Activated CD4-positive, alpha-beta T cell treated with anti-CD3 and anti-CD28 coated beads for 48 hours (primary cell): ENCODE data around the gene PTH2R.
"Not testable (repeated sequence)": the region's sequence is repeated elsewhere in the genome, so short reads cannot be mapped to it uniquely, and the experiment has no call there.

Experiments used
- DNase-seq: peaks from one replicate; pipeline ENCODE4 v3.0.0-alpha.2; 2020

Gene PTH2R

GRCh38 chr2:208406474-208407451 is at the start of gene PTH2R:
TSS of gene PTH2R (plus strand) at chr2:208406792. CDS start at chr2:208407044, 252 bp downstream.
- peak; percentile 22 for DNase-seq

GRCh38 chr2:208356846-208357574 is 49.6 kb upstream of the PTH2R start:
- no peak for DNase-seq

GRCh38 chr2:208358758-208359631 is 47.6 kb upstream of the PTH2R start:
- DNase-seq = no peak

GRCh38 chr2:208359632-208359986 is 47.0 kb upstream of the PTH2R start:
- DNase-seq = no peak

GRCh38 chr2:208360259-208361076 is 46.1 kb upstream of the PTH2R start:
- DNase-seq = no peak

- DNase-seq = no peak
Measured at GRCh38 chr2:208361077-208361441, 45.5 kb upstream of the PTH2R start.

- DNase-seq = no peak
Measured at GRCh38 chr2:208363485-208363884, 43.1 kb upstream of the PTH2R start.

GRCh38 chr2:208366215-208367127 is 40.1 kb upstream of the PTH2R start:
- DNase-seq = no peak

- no peak for DNase-seq
Measured at GRCh38 chr2:208369091-208369490, 37.5 kb upstream of the PTH2R start.

GRCh38 chr2:208370881-208371633 is 35.5 kb upstream of the PTH2R start:
- DNase-seq = no peak

- DNase-seq = no peak
Measured at GRCh38 chr2:208371634-208371935, 35.0 kb upstream of the PTH2R start.

GRCh38 chr2:208373460-208374089 is 33.0 kb upstream of the PTH2R start:
- peak; percentile 25 for DNase-seq

GRCh38 chr2:208375491-208376068 is 31.0 kb upstream of the PTH2R start:
- DNase-seq = no peak

GRCh38 chr2:208377344-208377860 is 29.2 kb upstream of the PTH2R start:
- not testable (repeated sequence) for DNase-seq

GRCh38 chr2:208379192-208379591 is 27.4 kb upstream of the PTH2R start:
- no peak for DNase-seq

GRCh38 chr2:208384637-208385036 is 22.0 kb upstream of the PTH2R start:
- DNase-seq = no peak

GRCh38 chr2:208386541-208386940 is 20.1 kb upstream of the PTH2R start:
- no peak for DNase-seq

- no peak for DNase-seq
Measured at GRCh38 chr2:208389940-208390339, 16.7 kb upstream of the PTH2R start.

GRCh38 chr2:208392300-208392699 is 14.3 kb upstream of the PTH2R start:
- no peak for DNase-seq
